Measurements from ENCODE around the gene RFTN2. TPM values are rescaled to one million over a fixed set of nuclear protein-coding genes. Genes with fewer than 3 reads are reported as not detected.
"Not testable (repeated sequence)": the region's sequence is repeated elsewhere in the genome, so short reads cannot be mapped to it uniquely, and the experiment has no call there.

RFTN2 gene
- polyA plus RNA-seq, 1 donor (not counting 4 experiments of a cell fraction or from before 2014, with no cell fraction given), result 0.37 TPM

DNA sequence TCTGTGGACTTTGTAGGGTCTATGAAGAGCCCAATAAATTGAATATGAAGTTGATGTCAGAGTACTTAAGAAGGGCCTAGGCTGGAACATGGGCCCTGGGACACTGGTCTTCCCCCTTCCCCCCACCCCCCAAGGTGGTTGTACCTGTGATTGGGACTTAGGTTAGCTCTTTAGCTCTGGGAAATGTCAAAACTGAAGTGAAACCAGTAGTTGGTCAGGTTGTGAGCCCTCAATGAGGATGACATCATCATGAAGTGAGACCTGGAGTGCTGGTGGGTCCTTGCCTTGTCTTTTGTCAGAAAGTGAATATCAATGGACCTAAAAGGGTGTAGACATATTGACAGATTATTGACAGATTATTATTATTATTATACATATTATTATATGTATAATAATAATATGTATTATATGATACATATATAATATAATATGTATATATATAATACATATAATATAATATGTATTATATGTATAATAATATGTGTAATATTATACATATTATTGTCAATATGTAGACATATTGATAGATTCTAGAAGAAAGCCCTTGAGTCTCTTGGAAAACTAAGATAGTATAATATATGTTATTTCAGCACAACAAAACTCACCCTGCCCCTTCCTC is 35.1 kb upstream of the RFTN2 start:
- FAIRE-seq, result no peak
- dilution Hi-C loops (cut with MboI; ENCODE audit: extremely low pct_ligation_motif_present, low sequenced_read_pairs), result no loop called here
- no peak for TF ChIP-seq EZH2 (IDR thresholded peaks at IDR 0.05; ENCODE audit: low read length)
- TF ChIP-seq, protein P1, sequence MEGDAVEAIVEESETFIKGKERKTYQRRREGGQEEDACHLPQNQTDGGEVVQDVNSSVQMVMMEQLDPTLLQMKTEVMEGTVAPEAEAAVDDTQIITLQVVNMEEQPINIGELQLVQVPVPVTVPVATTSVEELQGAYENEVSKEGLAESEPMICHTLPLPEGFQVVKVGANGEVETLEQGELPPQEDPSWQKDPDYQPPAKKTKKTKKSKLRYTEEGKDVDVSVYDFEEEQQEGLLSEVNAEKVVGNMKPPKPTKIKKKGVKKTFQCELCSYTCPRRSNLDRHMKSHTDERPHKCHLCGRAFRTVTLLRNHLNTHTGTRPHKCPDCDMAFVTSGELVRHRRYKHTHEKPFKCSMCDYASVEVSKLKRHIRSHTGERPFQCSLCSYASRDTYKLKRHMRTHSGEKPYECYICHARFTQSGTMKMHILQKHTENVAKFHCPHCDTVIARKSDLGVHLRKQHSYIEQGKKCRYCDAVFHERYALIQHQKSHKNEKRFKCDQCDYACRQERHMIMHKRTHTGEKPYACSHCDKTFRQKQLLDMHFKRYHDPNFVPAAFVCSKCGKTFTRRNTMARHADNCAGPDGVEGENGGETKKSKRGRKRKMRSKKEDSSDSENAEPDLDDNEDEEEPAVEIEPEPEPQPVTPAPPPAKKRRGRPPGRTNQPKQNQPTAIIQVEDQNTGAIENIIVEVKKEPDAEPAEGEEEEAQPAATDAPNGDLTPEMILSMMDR (optimal IDR thresholded peaks at IDR 0.05 in 1 of 3, IDR thresholded peaks at IDR 0.05 in 1 of 3, conservative IDR thresholded peaks at IDR 0.05 in 1 of 3; ENCODE audit: extremely low read depth in 1 of 3, insufficient read depth in 2 of 3, low read length in 3 of 3), result no peak

DNA sequence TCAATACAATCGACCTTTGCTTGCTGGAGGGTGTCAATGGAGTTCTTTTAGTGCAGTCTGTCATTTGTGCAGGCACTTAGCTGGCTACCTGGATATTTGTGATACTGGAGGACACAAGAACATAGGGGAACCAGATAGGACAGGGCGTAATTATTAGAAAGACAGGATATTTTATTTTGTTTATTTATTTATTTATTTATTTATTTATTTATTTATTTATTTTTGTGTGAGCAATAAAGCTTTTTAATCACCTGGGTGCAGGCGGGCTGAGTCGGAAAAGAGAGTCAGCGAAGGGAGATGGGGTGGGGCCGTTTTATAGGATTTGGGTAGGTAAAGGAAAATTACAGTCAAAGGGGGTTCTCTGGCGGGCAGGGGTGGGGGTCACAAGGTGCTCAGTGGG is 33.8 kb upstream of the RFTN2 start:
- H3K27ac ChIP-seq (ENCODE audit: control insufficient read depth, insufficient read depth, low read length); H3K27me3 ChIP-seq (ENCODE audit: control insufficient read depth, extremely low read depth, insufficient read depth, low read length); H2AFZ ChIP-seq (ENCODE audit: control insufficient read depth, low read length); DNase-seq (ENCODE audit: low read depth, low spot score); FAIRE-seq; H3K9me1 ChIP-seq (ENCODE audit: control insufficient read depth, extremely low read depth, insufficient read depth, low read length); H3K9ac ChIP-seq (ENCODE audit: control insufficient read depth, extremely low read depth, insufficient read depth, low read length); H3K9me3 ChIP-seq (ENCODE audit: control insufficient read depth, low read depth, low read length); H4K20me1 ChIP-seq (ENCODE audit: control insufficient read depth, extremely low read depth, insufficient read depth, low read length); dilution Hi-C loops (cut with MboI; ENCODE audit: extremely low pct_ligation_motif_present, low sequenced_read_pairs); H3K4me3 ChIP-seq (ENCODE audit: control insufficient read depth in 2 of 3, extremely low read depth in 1 of 3, insufficient read depth in 2 of 3, low read depth in 1 of 3, low read length in 3 of 3): not testable (repeated sequence)
- peak overlapping the region; percentile 92 for H3K4me2 ChIP-seq (ENCODE audit: control insufficient read depth, extremely low read depth, insufficient read depth, low read depth, low read length)
- H3K79me2 ChIP-seq (ENCODE audit: control insufficient read depth, insufficient read depth, low read length), result peaks cover 55% of the 10 kb centered on the region
- H3K36me3 ChIP-seq (ENCODE audit: control insufficient read depth in 2 of 2, extremely low read depth in 1 of 2, insufficient read depth in 2 of 2, low read length in 2 of 2), result peaks cover 4 to 11% of the 10 kb centered on the region in 2 experiments
- peaks cover 21% of the 10 kb centered on the region for H3K4me1 ChIP-seq (ENCODE audit: control insufficient read depth, extremely low read depth, insufficient read depth, low read length)

More for the DNA sequence above, 35.1 kb upstream of the RFTN2 start:
- Histone ChIP-seq H3K79me2 (ENCODE audit: control insufficient read depth, insufficient read depth, low read length) (peaks cover 51% of the 10 kb centered on the region), H3K27ac (ENCODE audit: control insufficient read depth, insufficient read depth, low read length) (no peak overlapping the region), H3K4me3 (ENCODE audit: control insufficient read depth in 2 of 3, extremely low read depth in 1 of 3, insufficient read depth in 2 of 3, low read depth in 1 of 3, low read length in 3 of 3) (no peak overlapping the region), H4K20me1 (ENCODE audit: control insufficient read depth, extremely low read depth, insufficient read depth, low read length) (peaks cover 7% of the 10 kb centered on the region), H3K9me1 (ENCODE audit: control insufficient read depth, extremely low read depth, insufficient read depth, low read length) (no peaks in the 10 kb centered on the region), H3K36me3 (ENCODE audit: control insufficient read depth in 2 of 2, extremely low read depth in 1 of 2, insufficient read depth in 2 of 2, low read length in 2 of 2) (peaks cover 4 to 11% of the 10 kb centered on the region in 2 experiments), H3K4me1 (ENCODE audit: control insufficient read depth, extremely low read depth, insufficient read depth, low read length) (peaks cover 18% of the 10 kb centered on the region), H2AFZ (ENCODE audit: control insufficient read depth, low read length) (no peak overlapping the region), H3K9me3 (ENCODE audit: control insufficient read depth, low read depth, low read length) (no peaks in the 10 kb centered on the region), H3K4me2 (ENCODE audit: control insufficient read depth, extremely low read depth, insufficient read depth, low read depth, low read length) (no peak overlapping the region), H3K27me3 (ENCODE audit: control insufficient read depth, extremely low read depth, insufficient read depth, low read length) (no peaks in the 10 kb centered on the region), H3K9ac (ENCODE audit: control insufficient read depth, extremely low read depth, insufficient read depth, low read length) (no peak overlapping the region)
- DNase-seq (ENCODE audit: low read depth, low spot score), result no peak

DNA sequence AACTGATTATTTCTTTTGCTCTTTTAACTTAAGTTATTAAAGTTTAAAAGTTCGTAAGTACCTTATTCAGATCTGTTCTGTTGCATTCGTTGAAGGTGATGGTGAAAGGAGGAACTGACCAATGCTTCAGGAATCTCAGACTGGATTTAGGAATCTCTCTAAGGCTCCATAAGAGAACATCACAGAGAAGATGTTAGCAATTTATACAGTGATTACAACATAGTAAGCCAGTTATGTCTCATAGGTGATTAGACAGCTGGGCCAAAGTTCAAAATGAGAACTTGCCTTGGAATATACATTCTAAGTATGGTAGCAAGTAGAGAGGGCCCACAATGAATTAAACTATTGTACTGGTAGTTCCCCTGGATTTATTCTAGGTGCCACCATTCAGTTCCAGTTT is 32.9 kb upstream of the RFTN2 start:
- H2AFZ ChIP-seq (ENCODE audit: control insufficient read depth, low read length), result no peak overlapping the region
- DNase-seq (ENCODE audit: low read depth, low spot score), result no peak
- H3K36me3 ChIP-seq (ENCODE audit: control insufficient read depth in 2 of 2, extremely low read depth in 1 of 2, insufficient read depth in 2 of 2, low read length in 2 of 2), result peaks cover 4 to 11% of the 10 kb centered on the region in 2 experiments
- H3K9me1 ChIP-seq (ENCODE audit: control insufficient read depth, extremely low read depth, insufficient read depth, low read length), result no peaks in the 10 kb centered on the region
- no peak overlapping the region for H3K9ac ChIP-seq (ENCODE audit: control insufficient read depth, extremely low read depth, insufficient read depth, low read length)
- peaks cover 7% of the 10 kb centered on the region for H4K20me1 ChIP-seq (ENCODE audit: control insufficient read depth, extremely low read depth, insufficient read depth, low read length)
- H3K4me3 ChIP-seq (ENCODE audit: control insufficient read depth in 2 of 3, extremely low read depth in 1 of 3, insufficient read depth in 2 of 3, low read depth in 1 of 3, low read length in 3 of 3), result peak overlapping the region in 2 of 3 experiments; percentile 91
- dilution Hi-C loops (cut with MboI; ENCODE audit: extremely low pct_ligation_motif_present, low sequenced_read_pairs), result no loop called here
- peaks cover 21% of the 10 kb centered on the region for H3K4me1 ChIP-seq (ENCODE audit: control insufficient read depth, extremely low read depth, insufficient read depth, low read length)
- peaks cover 55% of the 10 kb centered on the region for H3K79me2 ChIP-seq (ENCODE audit: control insufficient read depth, insufficient read depth, low read length)
- no peak for FAIRE-seq
- no peaks in the 10 kb centered on the region for H3K27me3 ChIP-seq (ENCODE audit: control insufficient read depth, extremely low read depth, insufficient read depth, low read length)
- H3K4me2 ChIP-seq (ENCODE audit: control insufficient read depth, extremely low read depth, insufficient read depth, low read depth, low read length), result peak overlapping the region; percentile 92
- no peak overlapping the region for H3K27ac ChIP-seq (ENCODE audit: control insufficient read depth, insufficient read depth, low read length)
- no peaks in the 10 kb centered on the region for H3K9me3 ChIP-seq (ENCODE audit: control insufficient read depth, low read depth, low read length)
- TF ChIP-seq EZH2 (IDR thresholded peaks at IDR 0.05; ENCODE audit: low read length), result no peak
- TF ChIP-seq, protein P1 (optimal IDR thresholded peaks at IDR 0.05 in 1 of 3, IDR thresholded peaks at IDR 0.05 in 1 of 3, conservative IDR thresholded peaks at IDR 0.05 in 1 of 3; ENCODE audit: extremely low read depth in 1 of 3, insufficient read depth in 2 of 3, low read length in 3 of 3), result no peak

All from keratinocyte (primary cell).